ENCODE measurements around the gene CRYBB3.

CRYBB3 gene

GRCh38 chr22:25199731-25200520 is at the start of gene CRYBB3:
CRYBB3 (plus strand) TSS chr22:25199858; CDS start chr22:25201397, 1,539 bp downstream.
- no peak for DNase-seq

GRCh38 chr22:25153961-25154666 is 45.5 kb upstream of the CRYBB3 start:
- no peak for DNase-seq

GRCh38 chr22:25154667-25154999 is 45.0 kb upstream of the CRYBB3 start:
- DNase-seq = no peak

- no peak for DNase-seq
These were observed 42.9 kb upstream of the CRYBB3 start for GRCh38 chr22:25156736-25157135.

- DNase-seq = no peak
These were observed 40.6 kb upstream of the CRYBB3 start for GRCh38 chr22:25159028-25159427.

GRCh38 chr22:25160120-25160996 is 39.3 kb upstream of the CRYBB3 start:
- no peak for DNase-seq

- DNase-seq = no peak
These were observed 38.4 kb upstream of the CRYBB3 start for GRCh38 chr22:25161017-25161915.

- no peak for DNase-seq
These were observed 37.6 kb upstream of the CRYBB3 start for GRCh38 chr22:25161916-25162530.

- DNase-seq = no peak
These were observed 37.1 kb upstream of the CRYBB3 start for GRCh38 chr22:25162561-25162960.

- DNase-seq = no peak
These were observed 33.9 kb upstream of the CRYBB3 start for GRCh38 chr22:25165785-25166184.

GRCh38 chr22:25166266-25167040 is 33.2 kb upstream of the CRYBB3 start:
- no peak for DNase-seq

- no peak for DNase-seq
These were observed 32.6 kb upstream of the CRYBB3 start for GRCh38 chr22:25167082-25167481.

- DNase-seq = no peak
These were observed 31.6 kb upstream of the CRYBB3 start for GRCh38 chr22:25167834-25168601.

- no peak for DNase-seq
These were observed 30.2 kb upstream of the CRYBB3 start for GRCh38 chr22:25169278-25170031.

GRCh38 chr22:25170426-25170980 is 29.2 kb upstream of the CRYBB3 start:
- DNase-seq = no peak

GRCh38 chr22:25172153-25172552 is 27.5 kb upstream of the CRYBB3 start:
- no peak for DNase-seq

- DNase-seq = no peak
These were observed 25.3 kb upstream of the CRYBB3 start for GRCh38 chr22:25174156-25174887.

GRCh38 chr22:25174888-25175411 is 24.7 kb upstream of the CRYBB3 start:
- DNase-seq = no peak
